ENCODE results near the gene LMNA. TPM values are rescaled to one million over a fixed set of nuclear protein-coding genes. Genes with fewer than 3 reads are reported as not detected.

LMNA gene
- total RNA-seq, 1 donor from 2014 or later, result 20.5 TPM

- Mint-ChIP-seq H3K27me3 (ENCODE audit: insufficient read depth, low read depth) (peaks cover 10% of the 10 kb centered on the region), H3K36me3 (no peaks in the 10 kb centered on the region), H3K27ac (peak overlapping the region; percentile 60), H3K4me3 (peak overlapping the region; percentile 78), H3K4me1 (peaks cover 33% of the 10 kb centered on the region), H3K9me3 (peaks cover 2% of the 10 kb centered on the region)
- no peaks in the 10 kb centered on the region for H3K79me2 ChIP-seq (ENCODE audit: low read depth)
- H3K4me3 ChIP-seq, result peak overlapping the region; percentile 50
- H3K27me3 ChIP-seq, result peaks cover 7% of the 10 kb centered on the region
- peak overlapping the region; percentile 100 for H2AFZ ChIP-seq (replicated peaks)
- H4K20me1 ChIP-seq (ENCODE audit: low read depth), result no peaks in the 10 kb centered on the region
- H3K9ac ChIP-seq, result no peak overlapping the region
- TF ChIP-seq EZH2phosphoT487 (IDR thresholded peaks at IDR 0.05), result no peak
- TF ChIP-seq, protein P1, sequence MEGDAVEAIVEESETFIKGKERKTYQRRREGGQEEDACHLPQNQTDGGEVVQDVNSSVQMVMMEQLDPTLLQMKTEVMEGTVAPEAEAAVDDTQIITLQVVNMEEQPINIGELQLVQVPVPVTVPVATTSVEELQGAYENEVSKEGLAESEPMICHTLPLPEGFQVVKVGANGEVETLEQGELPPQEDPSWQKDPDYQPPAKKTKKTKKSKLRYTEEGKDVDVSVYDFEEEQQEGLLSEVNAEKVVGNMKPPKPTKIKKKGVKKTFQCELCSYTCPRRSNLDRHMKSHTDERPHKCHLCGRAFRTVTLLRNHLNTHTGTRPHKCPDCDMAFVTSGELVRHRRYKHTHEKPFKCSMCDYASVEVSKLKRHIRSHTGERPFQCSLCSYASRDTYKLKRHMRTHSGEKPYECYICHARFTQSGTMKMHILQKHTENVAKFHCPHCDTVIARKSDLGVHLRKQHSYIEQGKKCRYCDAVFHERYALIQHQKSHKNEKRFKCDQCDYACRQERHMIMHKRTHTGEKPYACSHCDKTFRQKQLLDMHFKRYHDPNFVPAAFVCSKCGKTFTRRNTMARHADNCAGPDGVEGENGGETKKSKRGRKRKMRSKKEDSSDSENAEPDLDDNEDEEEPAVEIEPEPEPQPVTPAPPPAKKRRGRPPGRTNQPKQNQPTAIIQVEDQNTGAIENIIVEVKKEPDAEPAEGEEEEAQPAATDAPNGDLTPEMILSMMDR (IDR thresholded peaks at IDR 0.05), result no peak
- TF ChIP-seq EZH2 (IDR thresholded peaks at IDR 0.05), result no peak
- no peaks in the 10 kb centered on the region for H3K9me3 ChIP-seq (ENCODE audit: low read depth)
- no peak overlapping the region for H3K27ac ChIP-seq
- H3K36me3 ChIP-seq, result no peaks in the 10 kb centered on the region
- H3F3A ChIP-seq (ENCODE audit: low read depth), result peaks cover 8% of the 10 kb centered on the region
- H3K4me2 ChIP-seq, result peak overlapping the region; percentile 91
- DNase-seq (ENCODE audit: low spot score), result peak; percentile 90
- peaks cover 5% of the 10 kb centered on the region for H3K4me1 ChIP-seq
Measured at GRCh38 chr1:156160743-156161171, 46.2 kb downstream of the LMNA start.

GRCh38 chr1:156162430-156163037, 48.0 kb downstream of the LMNA start:
- no peaks in the 10 kb centered on the region for H3K9me3 ChIP-seq (ENCODE audit: low read depth)
- no peak overlapping the region for H3K4me2 ChIP-seq
- H3K4me1 Mint-ChIP-seq, result peaks cover 35% of the 10 kb centered on the region
- H3K27me3 Mint-ChIP-seq (ENCODE audit: insufficient read depth, low read depth), result peaks cover 10% of the 10 kb centered on the region
- peaks cover 8% of the 10 kb centered on the region for H3F3A ChIP-seq (ENCODE audit: low read depth)
- no peak overlapping the region for H3K27ac ChIP-seq
- H3K4me3 ChIP-seq, result no peak overlapping the region
- H2AFZ ChIP-seq (replicated peaks), result no peak overlapping the region
- H3K27ac Mint-ChIP-seq, result peak overlapping the region; percentile 63
- H4K20me1 ChIP-seq (ENCODE audit: low read depth), result no peaks in the 10 kb centered on the region
- H3K4me3 Mint-ChIP-seq, result peak overlapping the region; percentile 21
- TF ChIP-seq, protein P1 (IDR thresholded peaks at IDR 0.05), result no peak
- TF ChIP-seq EZH2phosphoT487 (IDR thresholded peaks at IDR 0.05) (no peak), EZH2 (IDR thresholded peaks at IDR 0.05) (no peak)
- peaks cover 2% of the 10 kb centered on the region for H3K36me3 Mint-ChIP-seq
- DNase-seq (ENCODE audit: low spot score), result no peak
- H3K27me3 ChIP-seq, result peaks cover 7% of the 10 kb centered on the region
- peaks cover 5% of the 10 kb centered on the region for H3K4me1 ChIP-seq
- no peak overlapping the region for H3K9ac ChIP-seq
- H3K9me3 Mint-ChIP-seq, result peaks cover 2% of the 10 kb centered on the region
- H3K36me3 ChIP-seq, result no peaks in the 10 kb centered on the region
- no peaks in the 10 kb centered on the region for H3K79me2 ChIP-seq (ENCODE audit: low read depth)

GRCh38 chr1:156163712-156164111, 49.2 kb downstream of the LMNA start:
- Mint-ChIP-seq H3K9me3 (peaks cover 2% of the 10 kb centered on the region), H3K36me3 (peaks cover 3% of the 10 kb centered on the region), H3K4me3 (no peak overlapping the region), H3K27me3 (ENCODE audit: insufficient read depth, low read depth) (peaks cover 4% of the 10 kb centered on the region), H3K4me1 (peaks cover 30% of the 10 kb centered on the region), H3K27ac (no peak overlapping the region)
- DNase-seq (ENCODE audit: low spot score), result no peak
- no peak overlapping the region for H3K9ac ChIP-seq
- peaks cover 5% of the 10 kb centered on the region for H3K4me1 ChIP-seq
- H3K27me3 ChIP-seq, result peaks cover 7% of the 10 kb centered on the region
- H3F3A ChIP-seq (ENCODE audit: low read depth), result peaks cover 8% of the 10 kb centered on the region
- no peak overlapping the region for H3K4me3 ChIP-seq
- TF ChIP-seq, protein P1 (IDR thresholded peaks at IDR 0.05), result no peak
- TF ChIP-seq EZH2 (IDR thresholded peaks at IDR 0.05) (no peak), EZH2phosphoT487 (IDR thresholded peaks at IDR 0.05) (no peak)
- H3K4me2 ChIP-seq, result no peak overlapping the region
- H3K9me3 ChIP-seq (ENCODE audit: low read depth), result no peaks in the 10 kb centered on the region
- no peak overlapping the region for H3K27ac ChIP-seq
- H4K20me1 ChIP-seq (ENCODE audit: low read depth), result no peaks in the 10 kb centered on the region
- no peaks in the 10 kb centered on the region for H3K79me2 ChIP-seq (ENCODE audit: low read depth)
- H3K36me3 ChIP-seq, result no peaks in the 10 kb centered on the region
- H2AFZ ChIP-seq (replicated peaks), result no peak overlapping the region
